Osteoblast (primary cell): ENCODE data around the gene HSPA9. TPM values are rescaled to one million over a fixed set of nuclear protein-coding genes. Genes with fewer than 3 reads are reported as not detected.

Experiments
- DNase-seq: peaks from one replicate; pipeline ENCODE4 v3.0.0; 2011; ENCODE audit warnings: low spot score, mixed read lengths; ENCODE audit not compliant: insufficient read length; ENCODE audit errors: missing footprints
- H2AFZ ChIP-seq: 2 replicates; pipeline ENCODE4 v1.6.0; 2011; ENCODE audit warnings: mild to moderate bottlenecking, low read length
- H3K27ac ChIP-seq: 2 replicates; pipeline ENCODE4 v1.5.1; 2011; ENCODE audit warnings: mild to moderate bottlenecking, low read depth, low read length, moderate library complexity
- H3K27me3 ChIP-seq: 2 replicates; pipeline ENCODE4 v1.6.0; 2012; ENCODE audit warnings: mild to moderate bottlenecking, control low read depth, inconsistent platforms, low read length, moderate library complexity; ENCODE audit not compliant: insufficient read depth
- H3K36me3 ChIP-seq: 2 replicates; pipeline ENCODE4 v1.5.1; 2011; ENCODE audit warnings: mild to moderate bottlenecking, low read length, control low read depth, moderate library complexity; ENCODE audit not compliant: insufficient read depth
- H3K4me1 ChIP-seq: 2 replicates; pipeline ENCODE4 v1.5.1; 2011; ENCODE audit warnings: mild to moderate bottlenecking, low read length, control low read depth, moderate library complexity; ENCODE audit not compliant: insufficient read depth
- H3K4me2 ChIP-seq: 2 replicates; pipeline ENCODE4 v1.6.0; 2011; ENCODE audit warnings: mild to moderate bottlenecking, low read length; ENCODE audit not compliant: insufficient read depth
- H3K4me3 ChIP-seq: fragments of 200-600 bp; sonication (generic); 3 replicates; pipeline ENCODE4 v1.5.1; 2012; ENCODE audit warnings: mild to moderate bottlenecking, low read length, inconsistent platforms; ENCODE audit not compliant: insufficient read depth
- H3K79me2 ChIP-seq: 2 replicates; pipeline ENCODE4 v1.6.0; 2012; ENCODE audit warnings: mild to moderate bottlenecking, low read length, control low read depth, inconsistent platforms; ENCODE audit not compliant: insufficient read depth
- H3K9me3 ChIP-seq: 2 replicates; pipeline ENCODE4 v1.5.1; 2011; ENCODE audit warnings: low read depth, low read length, control low read depth
- H4K20me1 ChIP-seq: 2 replicates; pipeline ENCODE4 v1.6.0; 2012; ENCODE audit warnings: mild to moderate bottlenecking, low read length, control low read depth; ENCODE audit not compliant: insufficient read depth
- total RNA-seq: library from RNA; depleted of rRNA; stranded (reverse); fragments of >200 nt; gene quantifications from 2 replicates; pipeline ENCODE4 v1.2.3, GENCODE V29; 2012
- TF ChIP-seq, protein P1 (sequence below): IDR thresholded peaks from 2 replicates; pipeline ENCODE4 v1.5.1; 2011; ENCODE audit warnings: mild to moderate bottlenecking, low read depth, low read length, moderate library complexity; ENCODE audit errors: extremely low read depth

The HSPA9 gene
- total RNA-seq, 1 donor, result 624 TPM

- no peaks in the 10 kb centered on the region for H3K9me3 ChIP-seq
- H3K4me3 ChIP-seq, result no peak overlapping the region
- H4K20me1 ChIP-seq, result peaks cover 66% of the 10 kb centered on the region
- H3K27me3 ChIP-seq, result no peaks in the 10 kb centered on the region
- H3K36me3 ChIP-seq, result peaks cover 34% of the 10 kb centered on the region
- H3K4me2 ChIP-seq, result no peak overlapping the region
- no peak overlapping the region for H2AFZ ChIP-seq
- peaks cover 93% of the 10 kb centered on the region for H3K79me2 ChIP-seq
- TF ChIP-seq, protein P1, sequence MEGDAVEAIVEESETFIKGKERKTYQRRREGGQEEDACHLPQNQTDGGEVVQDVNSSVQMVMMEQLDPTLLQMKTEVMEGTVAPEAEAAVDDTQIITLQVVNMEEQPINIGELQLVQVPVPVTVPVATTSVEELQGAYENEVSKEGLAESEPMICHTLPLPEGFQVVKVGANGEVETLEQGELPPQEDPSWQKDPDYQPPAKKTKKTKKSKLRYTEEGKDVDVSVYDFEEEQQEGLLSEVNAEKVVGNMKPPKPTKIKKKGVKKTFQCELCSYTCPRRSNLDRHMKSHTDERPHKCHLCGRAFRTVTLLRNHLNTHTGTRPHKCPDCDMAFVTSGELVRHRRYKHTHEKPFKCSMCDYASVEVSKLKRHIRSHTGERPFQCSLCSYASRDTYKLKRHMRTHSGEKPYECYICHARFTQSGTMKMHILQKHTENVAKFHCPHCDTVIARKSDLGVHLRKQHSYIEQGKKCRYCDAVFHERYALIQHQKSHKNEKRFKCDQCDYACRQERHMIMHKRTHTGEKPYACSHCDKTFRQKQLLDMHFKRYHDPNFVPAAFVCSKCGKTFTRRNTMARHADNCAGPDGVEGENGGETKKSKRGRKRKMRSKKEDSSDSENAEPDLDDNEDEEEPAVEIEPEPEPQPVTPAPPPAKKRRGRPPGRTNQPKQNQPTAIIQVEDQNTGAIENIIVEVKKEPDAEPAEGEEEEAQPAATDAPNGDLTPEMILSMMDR, result no peak
- H3K4me1 ChIP-seq, result peaks cover 12% of the 10 kb centered on the region
- H3K27ac ChIP-seq, result no peak overlapping the region
- no peak for DNase-seq
Measured at GRCh38 chr5:138536215-138536614, 39.0 kb downstream of the HSPA9 start.

DNA sequence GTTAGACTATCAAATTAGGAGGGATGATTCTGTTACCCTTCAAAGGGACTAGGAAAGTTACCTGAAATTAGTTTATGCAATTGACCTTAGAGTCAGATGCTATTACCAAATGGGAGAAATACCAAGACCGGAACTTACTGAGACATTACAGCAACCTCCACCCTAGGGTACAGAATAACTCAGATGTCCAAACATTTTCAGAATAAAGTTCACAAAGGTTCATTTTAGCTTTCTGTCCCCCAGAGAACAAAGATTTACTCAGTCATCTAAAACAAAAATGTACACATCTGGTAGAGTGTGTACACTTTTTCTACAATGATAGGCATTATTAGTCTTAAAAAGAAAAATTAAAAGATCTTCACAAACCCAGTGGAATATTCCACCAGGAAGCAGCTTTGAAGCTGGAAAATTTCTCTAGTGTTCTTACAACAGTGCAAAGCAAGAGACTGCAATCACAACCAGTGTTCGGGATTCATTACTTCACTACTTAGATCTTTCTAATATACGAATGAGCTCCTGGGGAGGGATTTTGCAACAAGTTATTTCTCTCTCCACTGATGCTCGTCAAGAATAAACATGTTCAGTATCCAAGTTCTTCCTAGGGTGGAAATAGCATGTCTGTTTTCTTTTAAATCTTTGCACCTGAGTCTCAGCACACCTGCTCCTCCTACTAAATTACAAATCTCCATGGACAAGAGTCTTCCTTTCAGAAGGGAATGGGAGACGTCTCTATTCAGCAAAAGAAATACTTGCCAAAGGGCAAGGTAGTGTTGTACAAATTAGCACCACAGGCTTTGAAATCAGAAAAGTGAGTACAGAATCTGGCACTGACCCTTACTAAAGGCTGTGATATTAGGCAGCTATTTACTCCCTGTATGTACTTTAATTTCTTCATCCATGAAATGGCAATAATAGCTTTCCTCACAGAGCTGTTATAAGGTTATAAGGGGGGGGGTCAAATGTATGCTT, 40.9 kb downstream of the HSPA9 start:
- H3K4me3 ChIP-seq, result no peak overlapping the region
- TF ChIP-seq, protein P1, result no peak
- no peak overlapping the region for H3K27ac ChIP-seq
- no peak overlapping the region for H3K4me2 ChIP-seq
- H3K27me3 ChIP-seq, result no peaks in the 10 kb centered on the region
- peaks cover 66% of the 10 kb centered on the region for H4K20me1 ChIP-seq
- H3K9me3 ChIP-seq, result no peaks in the 10 kb centered on the region
- no peak overlapping the region for H2AFZ ChIP-seq
- peaks cover 93% of the 10 kb centered on the region for H3K79me2 ChIP-seq
- H3K36me3 ChIP-seq, result peaks cover 29% of the 10 kb centered on the region
- no peaks in the 10 kb centered on the region for H3K4me1 ChIP-seq
- DNase-seq, result no peak

DNA sequence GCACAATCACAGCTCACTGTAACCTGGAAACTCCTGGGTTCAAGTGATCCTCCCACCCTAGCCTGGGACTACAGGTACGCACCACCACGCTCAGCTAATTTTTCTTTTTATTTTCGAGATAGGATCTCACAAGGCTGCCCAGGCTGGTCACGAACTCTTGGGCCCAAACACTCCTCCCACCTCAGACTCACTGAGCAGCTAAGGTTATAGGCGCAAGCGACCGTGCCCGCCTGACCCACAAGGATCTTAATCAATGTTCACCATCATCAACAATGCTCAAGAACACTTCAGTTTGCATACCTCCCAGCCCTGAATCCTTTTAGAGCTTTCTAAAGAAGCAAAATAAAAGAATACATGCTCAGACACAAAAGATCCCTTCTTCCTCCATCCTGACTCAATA, 45.4 kb downstream of the HSPA9 start:
- Histone ChIP-seq H3K9me3 (no peaks in the 10 kb centered on the region), H3K27me3 (no peaks in the 10 kb centered on the region), H3K4me3 (no peak overlapping the region), H3K4me2 (no peak overlapping the region), H3K4me1 (no peaks in the 10 kb centered on the region), H3K36me3 (peaks cover 29% of the 10 kb centered on the region), H3K27ac (peak overlapping the region; percentile 9), H3K79me2 (peaks cover 98% of the 10 kb centered on the region), H2AFZ (no peak overlapping the region), H4K20me1 (peaks cover 80% of the 10 kb centered on the region)
- TF ChIP-seq, protein P1, result no peak
- no peak for DNase-seq

DNA sequence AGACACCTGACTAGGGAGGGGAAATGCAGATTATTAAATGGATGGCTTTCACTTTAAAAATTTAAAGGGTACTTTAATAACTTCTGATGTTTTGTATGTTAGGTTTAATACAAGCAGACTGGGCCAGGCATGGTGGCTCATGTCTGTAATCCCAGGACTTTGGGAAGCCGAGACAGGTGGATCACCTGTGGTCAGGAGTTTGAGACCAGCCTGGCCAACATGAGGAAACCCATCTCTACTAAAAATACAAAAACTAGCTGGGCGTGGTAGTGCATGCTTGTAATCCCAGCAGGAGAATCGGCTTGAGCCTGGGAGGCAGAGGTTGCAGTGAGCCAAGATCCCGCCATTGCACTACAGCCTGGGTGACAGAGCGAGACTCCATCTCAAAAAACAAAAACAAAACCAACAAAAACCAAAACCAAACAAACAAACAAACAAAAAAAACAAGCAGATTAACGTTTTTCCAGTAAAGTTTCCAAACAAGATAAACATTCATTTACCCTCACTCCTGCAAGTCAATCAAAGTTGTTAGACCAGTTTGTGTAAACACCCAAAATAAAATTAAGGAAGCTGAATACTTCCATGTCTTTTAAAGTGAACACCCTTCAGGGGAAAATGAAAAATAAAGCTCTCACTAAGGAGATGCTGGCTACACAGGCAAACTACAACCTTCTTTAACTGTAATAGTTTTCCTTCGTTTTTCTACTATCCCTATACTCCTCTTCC, 46.3 kb downstream of the HSPA9 start:
- Histone ChIP-seq H4K20me1 (peaks cover 74% of the 10 kb centered on the region), H3K4me2 (no peak overlapping the region), H3K9me3 (no peaks in the 10 kb centered on the region), H2AFZ (no peak overlapping the region), H3K79me2 (peaks cover 97% of the 10 kb centered on the region), H3K27ac (peak overlapping the region; percentile 9), H3K27me3 (no peaks in the 10 kb centered on the region), H3K4me1 (no peaks in the 10 kb centered on the region), H3K36me3 (peaks cover 24% of the 10 kb centered on the region), H3K4me3 (no peak overlapping the region)
- TF ChIP-seq, protein P1, result no peak
- DNase-seq, result no peak
